ENCODE data around the gene MPDZ. TPM values are rescaled to one million over a fixed set of nuclear protein-coding genes. Genes with fewer than 3 reads are reported as not detected.

Gene MPDZ
- total RNA-seq, 4 donors from 2014 or later = 17.9 to 29.6 (median 23.5) TPM

DNA sequence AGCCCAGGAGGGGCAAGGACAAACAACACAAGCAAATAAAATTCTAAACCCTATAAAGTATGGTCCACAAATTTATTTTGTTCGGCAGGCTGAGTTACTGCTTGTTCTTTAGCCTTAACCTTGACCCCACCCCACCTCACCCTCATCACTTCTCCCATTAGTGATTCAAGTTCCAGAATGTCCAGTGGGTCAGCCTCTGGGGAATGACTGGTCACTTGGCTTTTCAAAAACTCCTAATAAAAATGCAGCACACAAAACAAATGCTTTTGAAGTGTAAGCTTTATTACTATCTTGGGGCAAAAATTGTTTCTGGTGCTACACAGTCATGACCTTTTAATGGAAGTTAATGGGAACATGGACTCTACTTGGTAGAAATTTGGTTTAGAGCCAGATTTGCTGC lies 142.1 kb downstream of the MPDZ start:
- peaks cover 0 to 59% of the 10 kb centered on the region in 2 donors for H3K36me3 ChIP-seq
- H3K4me1 ChIP-seq = peaks cover 14 to 19% of the 10 kb centered on the region in 2 donors
- no peaks in the 10 kb centered on the region for H3K27me3 ChIP-seq
- in situ Hi-C loops (cut with MboI; ENCODE audit: low sequenced_read_pairs in 4 of 4) = no loop called here
- TF ChIP-seq POLR2A (IDR thresholded peaks at IDR 0.05) = no peak
- TF ChIP-seq, protein P1, sequence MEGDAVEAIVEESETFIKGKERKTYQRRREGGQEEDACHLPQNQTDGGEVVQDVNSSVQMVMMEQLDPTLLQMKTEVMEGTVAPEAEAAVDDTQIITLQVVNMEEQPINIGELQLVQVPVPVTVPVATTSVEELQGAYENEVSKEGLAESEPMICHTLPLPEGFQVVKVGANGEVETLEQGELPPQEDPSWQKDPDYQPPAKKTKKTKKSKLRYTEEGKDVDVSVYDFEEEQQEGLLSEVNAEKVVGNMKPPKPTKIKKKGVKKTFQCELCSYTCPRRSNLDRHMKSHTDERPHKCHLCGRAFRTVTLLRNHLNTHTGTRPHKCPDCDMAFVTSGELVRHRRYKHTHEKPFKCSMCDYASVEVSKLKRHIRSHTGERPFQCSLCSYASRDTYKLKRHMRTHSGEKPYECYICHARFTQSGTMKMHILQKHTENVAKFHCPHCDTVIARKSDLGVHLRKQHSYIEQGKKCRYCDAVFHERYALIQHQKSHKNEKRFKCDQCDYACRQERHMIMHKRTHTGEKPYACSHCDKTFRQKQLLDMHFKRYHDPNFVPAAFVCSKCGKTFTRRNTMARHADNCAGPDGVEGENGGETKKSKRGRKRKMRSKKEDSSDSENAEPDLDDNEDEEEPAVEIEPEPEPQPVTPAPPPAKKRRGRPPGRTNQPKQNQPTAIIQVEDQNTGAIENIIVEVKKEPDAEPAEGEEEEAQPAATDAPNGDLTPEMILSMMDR (IDR thresholded peaks at IDR 0.05 in 4 of 5, conservative IDR thresholded peaks at IDR 0.05 in 1 of 5) = no peak
- intact Hi-C loops (cut with DNase I; ENCODE audit: low total_unique reads) = no loop called here
- ATAC-seq = no peak
- no peak overlapping the region for H3K4me3 ChIP-seq
- no peak overlapping the region for H3K27ac ChIP-seq
- DNase-seq = no peak
- H3K9me3 ChIP-seq = no peaks in the 10 kb centered on the region

DNA sequence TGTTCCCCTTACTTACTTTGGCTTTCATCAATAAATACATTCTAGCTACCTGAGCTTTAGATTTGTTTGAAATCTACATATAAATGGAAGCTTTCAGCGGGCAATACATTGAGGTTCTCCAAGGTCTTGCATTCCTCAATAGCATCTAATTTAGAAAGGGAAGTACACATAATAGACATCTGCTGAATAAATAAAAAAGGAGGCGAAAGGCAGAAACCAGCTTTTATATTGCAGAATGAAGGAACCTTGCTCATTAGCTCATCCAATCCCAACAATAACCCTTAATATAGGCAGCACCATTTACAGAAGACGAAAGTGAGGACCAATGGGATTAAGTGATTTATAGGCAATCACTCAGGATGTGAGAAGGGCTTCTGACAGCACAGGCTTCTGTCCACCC lies 147.5 kb downstream of the MPDZ start:
- TF ChIP-seq, protein P1 (IDR thresholded peaks at IDR 0.05 in 4 of 5, conservative IDR thresholded peaks at IDR 0.05 in 1 of 5) = no peak
- no peak for TF ChIP-seq POLR2A (IDR thresholded peaks at IDR 0.05)
- intact Hi-C loops (cut with DNase I; ENCODE audit: low total_unique reads) (no loop called here), in situ Hi-C loops (cut with MboI; ENCODE audit: low sequenced_read_pairs in 4 of 4) (no loop called here)
- peaks cover 0 to 43% of the 10 kb centered on the region in 2 donors for H3K36me3 ChIP-seq
- no peak for DNase-seq
- no peak overlapping the region for H3K4me3 ChIP-seq
- no peaks in the 10 kb centered on the region for H3K9me3 ChIP-seq
- H3K4me1 ChIP-seq = no peaks in the 10 kb centered on the region
- H3K27ac ChIP-seq = no peak overlapping the region
- ATAC-seq = no peak
- H3K27me3 ChIP-seq = no peaks in the 10 kb centered on the region

DNA sequence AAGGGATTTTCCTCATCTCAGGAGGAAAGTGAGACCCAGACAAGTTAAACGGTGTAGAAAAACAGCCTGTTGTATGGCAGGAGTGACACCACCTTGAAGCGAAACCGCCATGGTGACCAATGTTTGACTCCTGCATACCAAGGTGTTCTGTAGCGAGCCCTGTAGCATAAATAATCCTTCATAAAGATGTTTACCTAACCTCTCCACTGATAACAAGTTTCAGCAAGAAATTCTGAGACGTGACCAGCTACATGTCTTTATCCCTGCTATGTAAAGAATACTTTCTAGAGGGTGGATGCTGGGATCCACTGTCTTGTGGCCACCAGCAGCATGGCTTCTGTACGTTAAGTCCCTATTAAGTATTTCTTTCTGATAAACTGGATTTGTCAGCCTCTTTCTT lies 148.1 kb downstream of the MPDZ start:
- ATAC-seq = no peak
- Histone ChIP-seq H3K9me3 (no peaks in the 10 kb centered on the region), H3K4me1 (no peaks in the 10 kb centered on the region), H3K27ac (no peak overlapping the region), H3K27me3 (no peaks in the 10 kb centered on the region), H3K4me3 (no peak overlapping the region), H3K36me3 (peaks cover 0 to 40% of the 10 kb centered on the region in 2 donors)
- no peak for DNase-seq
- intact Hi-C loops (cut with DNase I; ENCODE audit: low total_unique reads) = no loop called here
- in situ Hi-C loops (cut with MboI; ENCODE audit: low sequenced_read_pairs in 4 of 4) = no loop called here
- no peak for TF ChIP-seq POLR2A (IDR thresholded peaks at IDR 0.05)
- TF ChIP-seq, protein P1 (IDR thresholded peaks at IDR 0.05 in 4 of 5, conservative IDR thresholded peaks at IDR 0.05 in 1 of 5) = no peak

DNA sequence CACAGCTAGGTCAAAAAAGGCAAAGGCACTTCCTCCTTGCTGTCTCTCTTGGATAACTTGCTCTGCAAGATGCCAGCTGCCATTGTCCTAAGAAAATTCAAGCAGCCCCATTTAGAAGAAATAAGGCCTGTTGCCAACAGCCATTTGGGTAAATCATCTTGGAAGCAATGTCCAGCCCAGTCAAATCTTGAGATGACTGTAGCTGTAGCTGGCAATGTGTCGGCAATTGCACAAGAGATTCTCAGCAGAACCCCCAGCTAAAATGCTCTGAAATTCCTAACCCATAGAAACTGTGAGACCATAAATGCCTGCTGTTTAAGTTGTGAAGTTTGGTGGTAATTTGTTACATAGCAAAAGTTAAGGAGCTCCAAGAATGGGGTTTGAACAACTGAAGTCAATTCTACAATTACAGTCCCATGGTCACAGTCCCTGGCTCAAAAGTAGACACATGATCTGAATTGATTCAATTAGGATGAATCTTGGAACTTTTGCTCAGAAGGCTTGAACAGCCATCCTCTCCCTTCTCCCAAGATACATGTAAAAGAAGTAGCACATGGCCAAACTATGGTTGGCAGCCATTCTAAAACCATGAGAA lies 151.1 kb downstream of the MPDZ start:
- no peak overlapping the region for H3K27ac ChIP-seq
- DNase-seq = no peak
- in situ Hi-C loops (cut with MboI; ENCODE audit: low sequenced_read_pairs in 4 of 4) (no loop called here), intact Hi-C loops (cut with DNase I; ENCODE audit: low total_unique reads) (no loop called here)
- no peaks in the 10 kb centered on the region for H3K27me3 ChIP-seq
- H3K36me3 ChIP-seq = peaks cover 0 to 25% of the 10 kb centered on the region in 2 donors
- H3K4me1 ChIP-seq = no peaks in the 10 kb centered on the region
- no peak for ATAC-seq
- TF ChIP-seq, protein P1 (IDR thresholded peaks at IDR 0.05 in 4 of 5, conservative IDR thresholded peaks at IDR 0.05 in 1 of 5) = no peak
- no peak for TF ChIP-seq POLR2A (IDR thresholded peaks at IDR 0.05)
- no peaks in the 10 kb centered on the region for H3K9me3 ChIP-seq
- no peak overlapping the region for H3K4me3 ChIP-seq

DNA sequence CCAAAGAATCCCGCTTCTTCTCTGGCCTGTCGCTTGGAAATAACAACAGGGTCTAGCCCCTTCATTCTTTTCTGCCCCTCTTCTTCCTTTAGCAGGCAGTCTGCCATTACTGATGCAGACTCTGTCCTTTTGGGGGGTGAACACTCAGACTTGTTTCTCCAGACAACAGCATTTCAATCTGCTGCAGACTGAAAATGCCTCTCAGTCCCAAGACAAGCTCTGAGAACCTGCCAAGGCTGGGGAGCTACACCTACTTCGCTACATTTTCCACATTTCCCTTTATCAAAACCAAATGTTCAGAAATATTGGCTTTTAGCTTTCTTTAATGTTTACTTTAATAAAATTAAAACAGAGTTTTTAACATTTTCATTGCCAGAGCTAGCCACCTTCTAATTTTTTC lies 152.4 kb downstream of the MPDZ start:
- H3K4me3 ChIP-seq = no peak overlapping the region
- no peaks in the 10 kb centered on the region for H3K9me3 ChIP-seq
- ATAC-seq (no peak), DNase-seq (no peak)
- H3K36me3 ChIP-seq = peaks cover 0 to 33% of the 10 kb centered on the region in 2 donors
- no peaks in the 10 kb centered on the region for H3K4me1 ChIP-seq
- H3K27ac ChIP-seq = no peak overlapping the region
- no peaks in the 10 kb centered on the region for H3K27me3 ChIP-seq
- in situ Hi-C loops (cut with MboI; ENCODE audit: low sequenced_read_pairs in 4 of 4) (no loop called here), intact Hi-C loops (cut with DNase I; ENCODE audit: low total_unique reads) (no loop called here)
- TF ChIP-seq POLR2A (IDR thresholded peaks at IDR 0.05) = no peak
- TF ChIP-seq, protein P1 (IDR thresholded peaks at IDR 0.05 in 4 of 5, conservative IDR thresholded peaks at IDR 0.05 in 1 of 5) = no peak

All from gastrocnemius medialis (tissue), 4 donors.